Activated naive CD4-positive, alpha-beta T cell treated with anti-CD3 and anti-CD28 coated beads, Interleukin-2, amount 50 U/mL, for 72 hours (primary cell): Measurements from ENCODE around the gene PAK6. TPM values are rescaled to one million over a fixed set of nuclear protein-coding genes. Genes with fewer than 3 reads are reported as not detected.

Experiments used
- ATAC-seq, 2 donors: fragments of 150-1000 bp; cut with Tn5 transposase; 2 replicates each; pipeline ENCODE4 v1.10.0; 2021; ENCODE audit warnings: mild to moderate bottlenecking in 2 of 2, moderate library complexity in 2 of 2
- DNase-seq, 2 donors: peaks; one replicate each; pipeline ENCODE4 v3.0.0; 2021 to 2022; ENCODE audit warnings: low spot score in 2 of 2
- H3K27ac Mint-ChIP-seq, 2 donors: one replicate each; pipeline ENCODE4 v1.8.0; 2022; ENCODE audit warnings: mild to moderate bottlenecking in 2 of 2, mixed read lengths in 2 of 2
- H3K36me3 Mint-ChIP-seq, 2 donors: one replicate each; pipeline ENCODE4 v1.8.0; 2022; ENCODE audit warnings: mixed read lengths in 2 of 2
- H3K9me3 Mint-ChIP-seq, 2 donors: one replicate each; pipeline ENCODE4 v1.8.0; 2022; ENCODE audit warnings: mixed read lengths in 2 of 2
- total RNA-seq, 2 donors: library from RNA; stranded (reverse); gene quantifications; one replicate each; pipeline ENCODE4 v1.2.3, GENCODE V29; 2022

Gene PAK6
- under 1 TPM; 0.29 to 0.30 TPM for total RNA-seq

- Mint-ChIP-seq H3K9me3 (no peaks in the 10 kb centered on the region), H3K27ac (peak within 1 kb of the TSS in 1 of 2 donors; percentile 13), H3K36me3 (peaks cover 0 to 5% of the 10 kb centered on the region in 2 donors)
- ATAC-seq (peak; percentile 76 to 90), DNase-seq (peak in 1 of 2 donors; percentile 42)
These were observed at the start of gene PAK6 for GRCh38 chr15:40238532-40239403. PAK6 (plus strand) TSS chr15:40239063; CDS start chr15:40264786, 25,723 bp downstream.

- no peaks in the 10 kb centered on the region for H3K9me3 Mint-ChIP-seq
- H3K36me3 Mint-ChIP-seq = peaks cover 17 to 31% of the 10 kb centered on the region in 2 donors
- H3K27ac Mint-ChIP-seq = no peak overlapping the region
- DNase-seq (no peak), ATAC-seq (no peak)
These were observed 48.3 kb upstream of the PAK6 start for GRCh38 chr15:40190591-40190990.

- Mint-ChIP-seq H3K36me3 (peaks cover 35 to 51% of the 10 kb centered on the region in 2 donors), H3K9me3 (no peaks in the 10 kb centered on the region), H3K27ac (no peak overlapping the region)
- DNase-seq (no peak), ATAC-seq (no peak)
These were observed 45.9 kb upstream of the PAK6 start for GRCh38 chr15:40192942-40193341.

- Mint-ChIP-seq H3K27ac (peak overlapping the region in 1 of 2 donors; percentile 81), H3K36me3 (peaks cover 47 to 57% of the 10 kb centered on the region in 2 donors), H3K9me3 (no peaks in the 10 kb centered on the region)
- DNase-seq = no peak
- ATAC-seq = no peak
These were observed 41.4 kb upstream of the PAK6 start for GRCh38 chr15:40197434-40197833.

GRCh38 chr15:40198355-40199085, 40.3 kb upstream of the PAK6 start:
- Mint-ChIP-seq H3K36me3 (peaks cover 43 to 54% of the 10 kb centered on the region in 2 donors), H3K27ac (no peak overlapping the region), H3K9me3 (no peaks in the 10 kb centered on the region)
- DNase-seq (no peak), ATAC-seq (no peak)

- Mint-ChIP-seq H3K36me3 (peaks cover 19 to 21% of the 10 kb centered on the region in 2 donors), H3K27ac (no peak overlapping the region), H3K9me3 (no peaks in the 10 kb centered on the region)
- no peak for ATAC-seq
- no peak for DNase-seq
These were observed 34.8 kb upstream of the PAK6 start for GRCh38 chr15:40204100-40204499.

- no peaks in the 10 kb centered on the region for H3K9me3 Mint-ChIP-seq
- peaks cover 13 to 47% of the 10 kb centered on the region in 2 donors for H3K36me3 Mint-ChIP-seq
- DNase-seq (peak in 1 of 2 donors; percentile 59), ATAC-seq (peak; percentile 79 to 81)
- no peak overlapping the region for H3K27ac Mint-ChIP-seq
These were observed 21.6 kb upstream of the PAK6 start for GRCh38 chr15:40217166-40217824.

GRCh38 chr15:40219801-40220200, 19.1 kb upstream of the PAK6 start:
- no peaks in the 10 kb centered on the region for H3K9me3 Mint-ChIP-seq
- ATAC-seq = no peak

GRCh38 chr15:40222131-40222530, 16.7 kb upstream of the PAK6 start:
- DNase-seq = no peak
- Mint-ChIP-seq H3K36me3 (peaks cover 6 to 35% of the 10 kb centered on the region in 2 donors), H3K27ac (no peak overlapping the region), H3K9me3 (no peaks in the 10 kb centered on the region)
- no peak for ATAC-seq

More at GRCh38 chr15:40219801-40220200, 19.1 kb upstream of the PAK6 start:
- DNase-seq = no peak
- Mint-ChIP-seq H3K27ac (no peak overlapping the region), H3K36me3 (peaks cover 6 to 35% of the 10 kb centered on the region in 2 donors)

- Mint-ChIP-seq H3K27ac (no peak overlapping the region), H3K36me3 (peaks cover 0 to 9% of the 10 kb centered on the region in 2 donors), H3K9me3 (no peaks in the 10 kb centered on the region)
- ATAC-seq = peak; percentile 66 to 72
- DNase-seq = no peak
These were observed 12.1 kb upstream of the PAK6 start for GRCh38 chr15:40226736-40227135.

GRCh38 chr15:40229316-40229715, 9.5 kb upstream of the PAK6 start:
- DNase-seq (no peak), ATAC-seq (no peak)
- H3K9me3 Mint-ChIP-seq = no peaks in the 10 kb centered on the region
- no peak overlapping the region for H3K27ac Mint-ChIP-seq
- H3K36me3 Mint-ChIP-seq = peaks cover 0 to 6% of the 10 kb centered on the region in 2 donors

GRCh38 chr15:40229956-40230355, 8.9 kb upstream of the PAK6 start:
- Mint-ChIP-seq H3K36me3 (peaks cover 0 to 6% of the 10 kb centered on the region in 2 donors), H3K9me3 (no peaks in the 10 kb centered on the region), H3K27ac (no peak overlapping the region)
- no peak for ATAC-seq
- DNase-seq = no peak

- ATAC-seq = no peak
- no peaks in the 10 kb centered on the region for H3K9me3 Mint-ChIP-seq
- DNase-seq = no peak
These were observed 6.2 kb upstream of the PAK6 start for GRCh38 chr15:40232625-40233070.

GRCh38 chr15:40233727-40234577, 4.9 kb upstream of the PAK6 start:
- H3K27ac Mint-ChIP-seq = no peak overlapping the region
- H3K9me3 Mint-ChIP-seq = no peaks in the 10 kb centered on the region
- no peak for DNase-seq
- ATAC-seq = no peak
- peaks cover 0 to 5% of the 10 kb centered on the region in 2 donors for H3K36me3 Mint-ChIP-seq

More at GRCh38 chr15:40232625-40233070, 6.2 kb upstream of the PAK6 start:
- no peak overlapping the region for H3K27ac Mint-ChIP-seq
- H3K36me3 Mint-ChIP-seq = no peaks in the 10 kb centered on the region

GRCh38 chr15:40234783-40235182, 4.1 kb upstream of the PAK6 start:
- no peak overlapping the region for H3K27ac Mint-ChIP-seq
- no peaks in the 10 kb centered on the region for H3K9me3 Mint-ChIP-seq
- no peak for DNase-seq
- no peak for ATAC-seq
- peaks cover 0 to 5% of the 10 kb centered on the region in 2 donors for H3K36me3 Mint-ChIP-seq
